Progenitor cell of endocrine pancreas (in vitro differentiated cells): ENCODE data around the gene PTER. TPM values are rescaled to one million over a fixed set of nuclear protein-coding genes. Genes with fewer than 3 reads are reported as not detected.

Experiments used
- DNase-seq: peaks from one replicate; pipeline ENCODE4 v3.0.0; 2021; ENCODE audit warnings: low spot score; ENCODE audit not compliant: unreplicated experiment
- H3K27ac Mint-ChIP-seq: 2 replicates; pipeline ENCODE4 v1.8.0; 2021; ENCODE audit warnings: mild to moderate bottlenecking, moderate library complexity, mixed read lengths
- H3K27me3 Mint-ChIP-seq: 2 replicates; pipeline ENCODE4 v1.8.0; 2021; ENCODE audit warnings: mixed read lengths
- H3K36me3 Mint-ChIP-seq: 2 replicates; pipeline ENCODE4 v1.8.0; 2022; ENCODE audit warnings: mixed read lengths; ENCODE audit not compliant: insufficient read depth
- H3K4me1 Mint-ChIP-seq: 2 replicates; pipeline ENCODE4 v1.8.0; 2021; ENCODE audit warnings: low read depth, mixed read lengths
- H3K4me3 Mint-ChIP-seq: 2 replicates; pipeline ENCODE4 v1.8.0; 2021; ENCODE audit warnings: low read depth, mild to moderate bottlenecking, moderate library complexity, mixed read lengths
- H3K9me3 Mint-ChIP-seq: 2 replicates; pipeline ENCODE4 v1.8.0; 2021; ENCODE audit warnings: low read depth, mixed read lengths
- total RNA-seq: library from RNA; stranded (reverse); gene quantifications from 2 replicates; pipeline ENCODE4 v1.2.1, GENCODE V29; 2021
- TF ChIP-seq, protein P1 (sequence below): fragments of 200-600 bp; sonication (generic); IDR thresholded peaks from one replicate; pipeline ENCODE4 v1.5.0; 2021; ENCODE audit warnings: antibody characterized with exemption, mild to moderate bottlenecking; ENCODE audit not compliant: unreplicated experiment

PTER gene
- total RNA-seq, 1 donor from 2014 or later, result 9.2 TPM

DNA sequence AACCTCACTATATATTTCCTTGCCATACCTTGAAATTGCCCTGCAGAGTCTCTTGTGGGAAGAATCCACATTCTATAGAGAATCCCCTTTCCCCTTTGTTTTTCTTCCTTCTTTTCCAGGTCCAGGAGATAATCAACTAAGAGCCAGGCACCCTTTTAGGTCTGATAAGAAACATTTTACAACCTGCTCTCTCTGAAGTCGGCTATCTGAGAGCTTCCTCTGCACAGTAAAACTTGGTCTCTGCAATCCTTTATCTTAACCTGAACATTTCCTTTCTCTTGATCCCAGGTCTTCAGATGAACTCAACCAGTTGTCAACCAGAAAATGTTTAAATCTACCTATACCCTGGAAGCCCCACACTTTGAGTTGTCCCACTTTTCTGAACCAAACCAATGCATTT lies 19.5 kb upstream of the PTER start:
- TF ChIP-seq, protein P1, sequence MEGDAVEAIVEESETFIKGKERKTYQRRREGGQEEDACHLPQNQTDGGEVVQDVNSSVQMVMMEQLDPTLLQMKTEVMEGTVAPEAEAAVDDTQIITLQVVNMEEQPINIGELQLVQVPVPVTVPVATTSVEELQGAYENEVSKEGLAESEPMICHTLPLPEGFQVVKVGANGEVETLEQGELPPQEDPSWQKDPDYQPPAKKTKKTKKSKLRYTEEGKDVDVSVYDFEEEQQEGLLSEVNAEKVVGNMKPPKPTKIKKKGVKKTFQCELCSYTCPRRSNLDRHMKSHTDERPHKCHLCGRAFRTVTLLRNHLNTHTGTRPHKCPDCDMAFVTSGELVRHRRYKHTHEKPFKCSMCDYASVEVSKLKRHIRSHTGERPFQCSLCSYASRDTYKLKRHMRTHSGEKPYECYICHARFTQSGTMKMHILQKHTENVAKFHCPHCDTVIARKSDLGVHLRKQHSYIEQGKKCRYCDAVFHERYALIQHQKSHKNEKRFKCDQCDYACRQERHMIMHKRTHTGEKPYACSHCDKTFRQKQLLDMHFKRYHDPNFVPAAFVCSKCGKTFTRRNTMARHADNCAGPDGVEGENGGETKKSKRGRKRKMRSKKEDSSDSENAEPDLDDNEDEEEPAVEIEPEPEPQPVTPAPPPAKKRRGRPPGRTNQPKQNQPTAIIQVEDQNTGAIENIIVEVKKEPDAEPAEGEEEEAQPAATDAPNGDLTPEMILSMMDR, result no peak
- H3K4me3 Mint-ChIP-seq, result no peak overlapping the region
- no peaks in the 10 kb centered on the region for H3K27me3 Mint-ChIP-seq
- no peaks in the 10 kb centered on the region for H3K36me3 Mint-ChIP-seq
- no peaks in the 10 kb centered on the region for H3K9me3 Mint-ChIP-seq
- H3K27ac Mint-ChIP-seq, result no peak overlapping the region
- H3K4me1 Mint-ChIP-seq, result peaks cover 8% of the 10 kb centered on the region
- no peak for DNase-seq

GRCh38 chr10:16423599-16423998 lies 13.2 kb upstream of the PTER start:
- Mint-ChIP-seq H3K36me3 (no peaks in the 10 kb centered on the region), H3K27me3 (no peaks in the 10 kb centered on the region), H3K27ac (no peak overlapping the region), H3K9me3 (peaks cover 6% of the 10 kb centered on the region), H3K4me1 (no peaks in the 10 kb centered on the region), H3K4me3 (no peak overlapping the region)
- TF ChIP-seq, protein P1, result no peak
- no peak for DNase-seq

DNA sequence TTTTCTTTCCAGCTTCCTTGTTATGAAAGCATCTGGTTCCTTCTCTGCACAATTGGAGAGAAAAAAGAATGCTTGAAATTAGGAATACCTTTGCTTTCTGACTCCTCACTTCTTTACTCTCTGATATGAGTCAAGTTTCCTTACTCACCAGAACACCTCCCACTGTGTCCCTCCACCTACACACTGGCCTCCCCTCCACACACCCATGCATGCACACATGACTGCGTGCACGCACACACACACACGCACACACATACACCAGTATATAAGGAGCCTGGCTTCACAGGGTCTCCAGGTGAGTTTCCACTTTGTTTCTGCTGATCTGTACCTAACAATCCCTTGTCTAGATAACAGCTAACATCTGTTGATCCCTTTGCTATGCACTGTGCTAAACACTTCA lies 11.4 kb upstream of the PTER start:
- H3K9me3 Mint-ChIP-seq, result peaks cover 6% of the 10 kb centered on the region
- H3K36me3 Mint-ChIP-seq, result no peaks in the 10 kb centered on the region

DNA sequence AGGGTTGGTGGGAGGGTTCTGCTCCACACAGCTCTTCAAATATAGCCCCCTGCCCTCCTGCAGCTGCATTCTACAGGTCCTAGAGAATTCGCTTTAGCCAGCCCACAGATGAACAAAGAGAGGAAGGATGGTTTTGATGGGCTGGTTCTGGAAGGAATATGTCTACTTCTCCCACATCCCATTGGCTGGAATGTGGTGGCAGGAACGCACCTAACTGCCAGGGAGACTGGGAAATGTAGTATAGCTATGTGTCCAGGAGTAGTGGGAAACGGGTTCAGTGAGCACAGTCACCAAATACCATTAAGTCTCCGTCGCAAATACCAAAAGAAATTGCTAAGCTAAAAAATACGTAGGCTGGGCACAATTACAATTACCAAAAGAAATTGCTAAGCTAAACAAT lies 7.3 kb upstream of the PTER start:
- TF ChIP-seq, protein P1, result no peak
- H3K4me1 Mint-ChIP-seq, result no peaks in the 10 kb centered on the region
- H3K4me3 Mint-ChIP-seq, result no peak overlapping the region
- H3K27ac Mint-ChIP-seq, result no peak overlapping the region
- no peak for DNase-seq
- no peaks in the 10 kb centered on the region for H3K36me3 Mint-ChIP-seq
- peaks cover 6% of the 10 kb centered on the region for H3K9me3 Mint-ChIP-seq
- H3K27me3 Mint-ChIP-seq, result no peaks in the 10 kb centered on the region

More for the DNA sequence above, 11.4 kb upstream of the PTER start:
- Mint-ChIP-seq H3K4me1 (no peaks in the 10 kb centered on the region), H3K27me3 (no peaks in the 10 kb centered on the region), H3K27ac (no peak overlapping the region), H3K4me3 (no peak overlapping the region)
- TF ChIP-seq, protein P1, result no peak
- DNase-seq, result no peak

GRCh38 chr10:16436367-16436757 lies 448 bp upstream of the PTER start:
- Mint-ChIP-seq H3K36me3 (peaks cover 1% of the 10 kb centered on the region), H3K27ac (peak overlapping the region; percentile 78), H3K9me3 (no peaks in the 10 kb centered on the region), H3K4me3 (peak overlapping the region; percentile 80), H3K27me3 (peaks cover 9% of the 10 kb centered on the region), H3K4me1 (peaks cover 21% of the 10 kb centered on the region)
- TF ChIP-seq, protein P1, result no peak
- no peak for DNase-seq
